T47D (cell line): ENCODE measurements around the gene PRR5.

Experiments used
- DNase-seq, 2 experiments: peaks; one replicate each; pipeline versions ENCODE4 v3.0.0 to v3.0.0-alpha.2; 2011 to 2012; ENCODE audit warnings: low read depth in 1 of 2, low spot score in 1 of 2
- JUND ChIP-seq: IDR thresholded peaks from 2 replicates; pipeline ENCODE4 v1.6.1; 2012; ENCODE audit warnings: low read depth
- in situ Hi-C: cut with HindIII; loops from 2 replicates; pipeline ENCODE4 v1.10.0; 2016; ENCODE audit warnings: low sequenced_read_pairs, low pct_unique_long_range_greater_than_20kb

Gene PRR5

DNA sequence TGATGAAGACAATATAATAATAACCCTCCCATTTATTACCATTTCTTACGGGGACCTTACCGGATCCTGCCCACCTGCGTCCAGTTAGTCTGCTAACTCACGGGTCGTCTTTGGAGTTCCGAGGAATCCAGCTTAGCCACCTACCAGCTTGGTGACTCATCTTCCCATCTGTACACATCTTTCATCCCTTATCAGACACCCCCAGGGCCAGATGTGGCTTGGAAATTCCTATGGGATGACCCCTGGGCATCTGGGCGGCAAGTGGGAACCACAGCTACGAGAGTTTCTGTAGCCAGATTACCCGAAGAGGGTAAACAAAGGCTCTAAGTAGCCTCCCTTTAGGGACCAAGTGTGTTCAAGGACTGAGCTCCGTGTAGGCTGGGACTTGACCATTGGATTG is 12.8 kb upstream of the PRR5 start:
- no peak for DNase-seq
- no peak for TF ChIP-seq JUND
- in situ Hi-C loops, result no loop called here

DNA sequence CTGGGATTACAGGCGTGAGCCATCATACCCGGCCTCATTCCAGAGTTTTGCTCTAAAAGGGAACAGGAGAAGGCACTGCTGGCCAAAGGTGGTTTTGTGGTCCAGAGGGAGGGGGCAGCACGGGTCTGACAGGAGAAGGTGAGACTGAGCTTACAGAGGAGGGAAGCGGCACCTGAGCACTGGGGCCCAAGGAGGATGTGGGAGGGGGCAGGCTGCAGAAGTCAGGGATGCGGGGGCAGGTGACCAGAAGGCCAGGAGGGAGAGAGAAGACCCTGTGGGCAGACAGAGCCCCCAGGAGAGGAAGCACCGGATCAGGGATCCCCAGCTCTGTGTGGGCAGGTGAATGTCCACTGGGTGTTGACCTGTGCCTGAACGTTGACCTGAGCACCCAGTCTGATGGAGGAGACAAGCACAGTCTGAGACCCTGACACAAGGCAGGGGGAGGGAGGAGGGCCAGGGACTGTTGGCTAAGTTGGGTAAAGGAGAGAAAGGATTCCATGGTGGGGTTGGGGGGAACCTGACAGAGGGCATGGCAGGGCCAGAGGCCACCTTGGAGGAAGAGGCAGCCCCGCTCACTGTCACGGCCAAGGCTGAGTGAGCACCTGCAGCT is 12.0 kb upstream of the PRR5 start:
- no peak for TF ChIP-seq JUND
- in situ Hi-C loops, result no loop called here
- no peak for DNase-seq

DNA sequence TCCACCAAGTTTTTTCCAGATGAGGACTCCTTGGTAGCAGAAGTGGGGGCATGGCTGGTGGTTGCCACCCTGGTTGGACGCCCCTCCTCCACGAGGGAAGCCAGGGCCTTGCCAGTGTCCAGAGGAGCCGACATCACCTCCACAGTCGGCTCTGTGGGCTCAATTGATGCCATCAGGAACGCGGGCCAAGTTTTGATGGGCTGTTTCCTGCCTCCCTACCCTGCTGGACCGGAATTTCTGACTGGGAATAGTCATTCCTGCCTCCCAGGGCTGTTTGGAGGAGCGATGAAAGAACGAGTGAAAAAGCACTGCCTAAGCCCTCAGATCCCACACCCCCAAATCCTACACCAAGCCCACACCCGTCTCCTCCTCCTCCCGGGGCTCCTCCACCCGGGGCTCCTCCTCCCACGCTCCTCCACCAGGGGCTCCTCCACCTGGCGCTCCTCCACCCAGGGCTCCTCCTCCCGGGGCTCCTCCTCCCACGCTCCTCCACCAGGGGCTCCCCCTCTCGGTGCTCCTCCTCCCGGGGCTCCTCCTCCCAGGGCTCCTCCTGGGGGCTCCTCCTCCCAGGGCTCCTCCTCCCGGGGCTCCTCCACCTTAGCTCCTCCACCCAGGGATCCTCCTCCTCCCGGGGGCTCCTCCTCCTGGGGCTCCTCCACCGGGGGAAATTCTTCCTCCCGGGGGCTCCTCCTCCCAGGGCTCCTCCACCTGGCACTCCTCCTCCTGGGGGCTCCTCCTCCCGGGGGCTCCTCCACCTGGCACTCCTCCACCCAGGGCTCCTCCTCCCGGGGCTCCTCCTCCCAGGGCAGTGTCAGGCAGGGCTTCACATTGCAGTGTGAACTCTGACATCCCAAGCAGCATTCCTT is 10.0 kb upstream of the PRR5 start:
- TF ChIP-seq JUND, result no peak
- in situ Hi-C loops, result no loop called here
- DNase-seq, result peak; percentile 50 to 91

DNA sequence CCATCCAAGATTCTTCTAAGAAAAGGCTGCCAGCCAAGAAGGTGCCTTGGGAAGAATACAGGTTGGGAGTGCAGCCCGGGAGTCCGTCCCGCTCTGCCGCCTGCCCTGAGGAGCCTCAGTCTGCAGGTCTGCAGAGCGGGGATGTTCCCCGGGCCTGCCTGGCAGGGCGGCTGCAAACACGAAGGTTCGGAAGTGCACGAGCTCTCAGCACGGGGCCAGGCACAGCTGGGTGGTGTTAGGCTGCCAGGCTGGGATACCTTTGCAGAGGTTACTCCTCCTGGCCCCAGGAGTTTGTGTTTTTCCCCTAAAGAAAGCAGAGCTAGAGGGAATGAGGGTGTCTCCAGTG is 9.4 kb upstream of the PRR5 start:
- DNase-seq, result no peak
- TF ChIP-seq JUND, result no peak
- in situ Hi-C loops, result no loop called here

DNA sequence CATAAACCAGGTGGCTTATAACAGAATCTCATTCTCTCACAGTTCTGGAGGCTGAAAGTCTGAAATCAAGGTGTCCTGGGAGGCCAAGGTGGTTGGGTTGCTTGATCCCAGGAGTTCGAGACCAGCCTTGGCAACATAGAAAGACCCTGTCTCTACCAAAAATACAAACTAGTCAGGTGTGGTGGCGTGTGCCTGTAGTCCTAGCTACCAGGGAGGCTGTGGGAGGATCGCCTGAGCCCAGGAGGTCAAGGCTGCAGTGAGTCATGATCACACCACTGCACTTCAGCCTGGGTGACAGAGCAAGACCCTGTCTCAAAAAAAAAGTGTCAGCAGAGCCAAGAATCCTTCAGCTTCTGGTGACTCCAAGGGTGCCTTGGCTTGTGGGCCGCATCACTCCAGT is 8.9 kb upstream of the PRR5 start:
- in situ Hi-C loops, result no loop called here
- no peak for DNase-seq
- TF ChIP-seq JUND, result no peak

DNA sequence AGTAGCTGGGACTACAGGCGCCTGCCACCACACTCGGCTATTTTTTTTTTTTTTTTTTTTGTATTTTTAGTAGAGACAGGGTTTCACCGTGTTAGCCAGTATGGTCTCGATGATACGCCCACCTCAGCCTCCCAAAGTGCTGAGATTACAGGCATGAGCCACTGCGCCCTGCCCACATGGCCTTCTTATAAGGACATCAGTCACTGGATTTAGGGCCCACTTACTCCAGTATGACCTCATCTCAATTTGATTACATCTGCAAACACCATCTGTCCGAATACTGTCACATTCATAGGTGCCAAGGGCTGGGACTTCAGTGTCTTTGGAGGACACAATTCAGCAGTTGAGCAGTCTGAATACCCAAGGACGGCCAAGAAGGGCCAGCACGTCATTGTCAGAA is 8.2 kb upstream of the PRR5 start:
- peak in 1 of 2 experiments; percentile 52 for DNase-seq
- TF ChIP-seq JUND, result no peak
- in situ Hi-C loops, result no loop called here

DNA sequence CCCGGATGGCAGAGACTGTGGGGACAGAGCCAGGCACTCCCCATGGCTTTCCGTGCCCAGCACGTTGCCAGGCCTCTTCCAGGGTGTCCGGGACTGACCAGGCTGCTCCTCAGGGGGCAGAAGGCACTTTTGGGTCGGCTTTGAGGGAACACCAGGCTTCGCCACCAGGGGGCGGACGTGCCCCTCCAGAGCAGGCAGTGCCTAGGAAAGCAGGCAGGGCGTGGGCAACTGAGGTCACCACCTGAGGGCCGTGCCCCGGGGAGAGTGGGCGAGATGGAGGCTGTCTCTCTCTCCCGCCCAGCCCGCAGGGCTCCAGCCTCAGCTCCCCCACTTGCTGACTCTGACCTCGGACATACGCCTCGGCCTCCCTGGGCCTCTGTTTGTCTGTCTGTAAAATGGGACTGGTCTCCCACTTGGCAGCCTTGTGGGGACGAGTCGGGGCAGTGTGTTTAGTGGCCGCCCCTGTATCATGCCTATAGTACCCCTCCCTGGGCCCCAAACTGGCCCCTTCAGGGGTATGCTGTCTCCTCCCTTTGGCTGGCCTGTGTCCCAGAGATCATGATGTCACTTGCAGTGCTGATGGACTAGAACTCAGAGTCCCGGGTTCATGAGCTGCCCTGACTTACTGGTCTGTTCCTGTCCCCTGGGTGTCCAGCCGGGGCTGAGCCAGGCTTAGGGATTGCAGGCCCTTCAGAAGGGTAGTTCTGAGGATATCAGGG is 4.4 kb upstream of the PRR5 start:
- TF ChIP-seq JUND, result no peak
- peak; percentile 44 to 79 for DNase-seq
- in situ Hi-C loops, result no loop called here

DNA sequence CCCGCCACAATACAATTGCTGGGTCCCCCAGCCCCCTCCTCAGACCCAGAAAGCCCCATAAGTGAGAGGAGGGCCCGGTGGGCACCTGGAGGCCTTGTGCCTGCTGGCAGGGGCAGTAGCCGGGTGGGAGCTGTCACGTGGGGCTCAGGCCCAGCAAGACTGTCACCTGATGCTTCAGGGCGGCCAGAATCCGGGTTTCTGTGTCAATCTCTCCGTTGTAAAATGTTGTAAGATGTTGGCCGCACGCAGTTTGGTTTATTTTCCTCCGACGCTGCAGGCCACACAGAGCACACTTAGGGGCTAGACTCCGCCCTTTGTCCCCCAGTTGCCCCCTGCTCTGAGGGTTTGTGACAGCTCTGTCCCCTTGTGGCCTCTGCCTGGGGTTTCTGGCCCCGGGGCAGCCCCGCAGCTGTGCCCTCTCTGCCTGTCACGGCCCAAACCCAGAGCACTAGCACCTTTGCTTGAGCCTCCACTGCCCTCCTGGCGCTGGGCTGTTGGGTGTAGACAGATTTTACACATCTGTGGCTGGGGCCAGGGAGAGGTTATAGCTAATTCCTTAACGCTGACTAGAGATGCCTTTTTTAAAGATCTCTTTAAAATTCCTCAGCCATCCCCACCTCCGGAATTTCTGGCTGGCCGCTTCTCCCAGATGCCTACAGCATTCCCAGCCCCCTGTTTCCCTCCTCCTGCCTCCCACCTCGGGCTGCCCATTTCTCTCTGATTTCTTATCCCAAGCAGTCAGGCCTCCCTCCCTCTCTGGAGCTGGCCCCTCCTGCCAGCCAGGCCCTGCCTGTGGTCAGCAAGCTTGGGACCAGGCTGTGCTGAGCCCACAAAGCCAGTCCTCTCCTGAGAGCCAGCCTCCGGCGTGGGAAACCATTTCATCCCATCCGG is 3.2 kb upstream of the PRR5 start:
- in situ Hi-C loops, result no loop called here
- no peak for DNase-seq

DNA sequence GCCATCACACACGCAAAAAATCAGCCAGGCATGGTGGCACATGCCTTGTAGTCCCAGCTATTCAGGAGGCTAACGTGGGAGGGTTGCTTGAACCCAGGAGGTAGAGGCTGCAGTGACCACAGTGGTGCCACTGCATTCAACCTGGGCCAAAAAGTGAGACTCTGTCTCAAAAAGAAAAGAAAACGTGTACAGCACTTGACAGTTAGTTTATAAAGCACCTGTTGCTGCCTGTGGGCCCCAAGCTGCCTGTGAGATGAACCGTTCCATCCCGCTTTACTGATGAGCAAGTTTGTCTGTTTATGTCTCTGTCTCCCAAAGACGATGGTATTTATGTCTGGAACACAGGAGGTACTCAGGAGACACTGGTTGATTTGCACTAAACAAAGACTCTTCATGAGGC is 1.5 kb upstream of the PRR5 start:
- in situ Hi-C loops, result no loop called here

More for the DNA sequence above, 3.2 kb upstream of the PRR5 start:
- no peak for TF ChIP-seq JUND

DNA sequence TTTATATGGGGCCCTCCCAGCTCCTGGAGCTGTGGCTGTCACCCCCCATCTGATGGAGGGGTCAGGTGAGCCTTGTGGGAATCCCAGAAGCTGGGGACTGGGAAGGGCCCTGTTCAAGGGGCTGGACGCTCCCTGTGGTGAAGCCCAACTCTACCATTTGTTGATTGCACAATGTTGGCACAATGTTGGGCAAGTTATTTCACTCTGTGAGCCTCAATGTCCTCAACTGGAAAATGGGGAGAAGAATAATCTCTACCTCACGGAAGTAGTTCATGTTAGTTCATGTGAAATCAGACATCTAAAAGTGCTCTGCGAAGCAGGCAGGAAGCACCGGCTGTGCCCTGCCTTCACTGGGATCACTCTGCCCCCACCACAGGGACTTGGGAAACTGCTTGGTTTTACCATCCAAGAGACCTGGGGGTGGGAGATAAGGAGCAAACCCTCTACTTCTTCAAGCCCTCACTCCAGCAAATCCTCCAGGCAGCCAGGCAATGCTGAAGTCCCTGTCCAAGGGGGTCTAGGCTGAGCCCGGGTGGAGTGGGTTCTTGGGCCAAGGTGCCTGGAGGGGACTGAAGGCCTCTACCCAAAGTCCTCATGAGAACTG is 715 bp upstream of the PRR5 start:
- no peak for DNase-seq
- TF ChIP-seq JUND, result no peak
- in situ Hi-C loops, result no loop called here

More for the DNA sequence above, 1.5 kb upstream of the PRR5 start:
- DNase-seq, result no peak
- TF ChIP-seq JUND, result no peak

DNA sequence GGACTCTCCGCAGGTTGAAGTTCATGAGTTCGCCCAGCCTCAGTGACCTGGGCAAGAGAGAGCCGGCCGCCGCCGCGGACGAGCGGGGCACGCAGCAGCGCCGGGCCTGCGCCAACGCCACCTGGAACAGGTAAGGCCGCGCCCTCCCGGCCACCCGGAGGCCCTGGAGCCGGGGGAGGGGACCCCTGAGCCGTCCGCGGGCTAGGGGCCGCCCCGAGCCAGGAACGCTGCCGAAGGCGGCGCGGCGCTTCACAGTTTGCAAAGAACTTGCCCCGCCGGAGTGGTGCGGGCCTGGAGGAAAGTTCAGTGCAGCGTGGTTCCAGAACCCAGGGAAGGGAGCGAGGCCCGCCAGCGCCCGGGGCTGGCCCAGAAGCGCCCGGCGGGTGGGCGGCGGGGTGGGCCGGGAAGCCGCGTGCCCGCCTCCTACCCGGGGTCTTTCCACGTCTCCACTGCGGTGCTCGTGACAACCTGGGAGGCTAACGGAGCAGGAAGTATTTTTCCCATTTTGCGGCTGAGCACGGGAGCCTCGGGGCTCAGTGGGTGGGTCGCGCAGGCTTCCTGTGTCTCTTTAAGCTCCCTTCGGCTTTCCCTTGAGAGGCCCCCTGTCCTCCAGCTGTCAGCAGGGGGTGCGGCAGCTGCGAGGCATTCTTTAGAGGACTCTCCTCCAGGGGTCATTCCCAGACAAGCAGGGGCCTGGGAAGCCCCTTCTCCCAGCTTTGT is 635 bp downstream of the PRR5 start:
- peak in 1 of 2 experiments; percentile 28 for DNase-seq
- in situ Hi-C loops, result no loop called here
- TF ChIP-seq JUND, result no peak
